DOHH2 (cell line): ENCODE measurements around the gene GRIA2.

Source experiments
- H3F3A ChIP-seq: fragments of 200-600 bp; sonication (generic), shearing (Covaris generic); 2 replicates; pipeline ENCODE4 v1.6.0; 2016; ENCODE audit warnings: antibody characterized with exemption, mild to moderate bottlenecking; ENCODE audit not compliant: control insufficient read depth, insufficient read depth
- H3K27ac ChIP-seq: fragments of 200-600 bp; sonication (generic); 2 replicates; pipeline ENCODE4 v1.5.1; 2014; ENCODE audit warnings: low read depth, mild to moderate bottlenecking, low read length, moderate library complexity
- H3K27me3 ChIP-seq: fragments of 200-600 bp; sonication (generic); 2 replicates; pipeline ENCODE4 v1.6.1; 2014; ENCODE audit warnings: mild to moderate bottlenecking, low read length, mixed read lengths; ENCODE audit not compliant: control insufficient read depth
- H3K36me3 ChIP-seq: fragments of 200-600 bp; sonication (generic); 2 replicates; pipeline ENCODE4 v1.6.1; 2014; ENCODE audit warnings: mild to moderate bottlenecking, low read length, moderate library complexity, mixed read lengths; ENCODE audit not compliant: control insufficient read depth
- H3K4me1 ChIP-seq: fragments of 200-600 bp; sonication (generic); 2 replicates; pipeline ENCODE4 v1.6.1; 2014; ENCODE audit warnings: mild to moderate bottlenecking, low read length, mixed read lengths; ENCODE audit not compliant: control insufficient read depth
- H3K4me2 ChIP-seq: fragments of 200-600 bp; sonication (generic); 2 replicates; pipeline ENCODE4 v1.6.0; 2014; ENCODE audit warnings: mild to moderate bottlenecking, low read length, moderate library complexity
- H3K4me3 ChIP-seq: fragments of 200-600 bp; sonication (generic); 2 replicates; pipeline ENCODE4 v1.5.1; 2014; ENCODE audit warnings: mild to moderate bottlenecking, low read length, mixed read lengths
- H3K79me2 ChIP-seq: fragments of 200-600 bp; sonication (generic); 2 replicates; pipeline ENCODE4 v1.6.1; 2014; ENCODE audit warnings: mild to moderate bottlenecking, low read length, mixed read lengths; ENCODE audit not compliant: control insufficient read depth
- H3K9me2 ChIP-seq: fragments of 200-600 bp; sonication (generic); replicated peaks from 2 replicates; pipeline ENCODE4 v1.6.1; 2014; ENCODE audit warnings: mild to moderate bottlenecking, low read length, mixed read lengths; ENCODE audit not compliant: control insufficient read depth
- H3K9me3 ChIP-seq: fragments of 200-600 bp; sonication (generic); 2 replicates; pipeline ENCODE4 v1.6.1; 2014; ENCODE audit warnings: antibody characterized with exemption, low read length, mixed read lengths; ENCODE audit not compliant: control insufficient read depth, insufficient read depth
- H4K20me1 ChIP-seq: fragments of 200-600 bp; sonication (generic); 2 replicates; pipeline ENCODE4 v1.6.0; 2014; ENCODE audit warnings: low read depth, mild to moderate bottlenecking, antibody characterized with exemption, low read length, moderate library complexity; ENCODE audit not compliant: control insufficient read depth, insufficient read depth
- CTCF ChIP-seq: fragments of 200-600 bp; sonication (generic); IDR thresholded peaks from one replicate; pipeline ENCODE4 v1.5.1; 2014; ENCODE audit warnings: antibody characterized with exemption, mild to moderate bottlenecking, low read depth, low read length; ENCODE audit not compliant: poor library complexity, severe bottlenecking
- EZH2phosphoT487 ChIP-seq: fragments of 200-600 bp; sonication (generic); IDR thresholded peaks from 2 replicates; pipeline ENCODE4 v1.6.1; 2017; ENCODE audit warnings: borderline replicate concordance, mild to moderate bottlenecking, antibody characterized with exemption, low read length, moderate library complexity, mixed read lengths

GRIA2 gene

GRCh38 chr4:157320092-157320491 lies 99.6 kb downstream of the GRIA2 start:
- no peaks in the 10 kb centered on the region for H3K9me3 ChIP-seq
- H3K27me3 ChIP-seq, result no peaks in the 10 kb centered on the region
- no peaks in the 10 kb centered on the region for H3K9me2 ChIP-seq
- TF ChIP-seq EZH2phosphoT487 (no peak), CTCF (no peak)
- H3K36me3 ChIP-seq, result no peaks in the 10 kb centered on the region
- H3F3A ChIP-seq, result no peaks in the 10 kb centered on the region
- no peak overlapping the region for H3K4me2 ChIP-seq
- H3K4me3 ChIP-seq, result no peak overlapping the region
- H3K27ac ChIP-seq, result no peak overlapping the region
- no peaks in the 10 kb centered on the region for H3K4me1 ChIP-seq
- H4K20me1 ChIP-seq, result no peaks in the 10 kb centered on the region
- H3K79me2 ChIP-seq, result no peaks in the 10 kb centered on the region

- H3K4me2 ChIP-seq, result no peak overlapping the region
- no peak overlapping the region for H3K4me3 ChIP-seq
- TF ChIP-seq CTCF, result no peak
- no peak for TF ChIP-seq EZH2phosphoT487
- no peaks in the 10 kb centered on the region for H3K27me3 ChIP-seq
- H3F3A ChIP-seq, result no peaks in the 10 kb centered on the region
- no peaks in the 10 kb centered on the region for H3K79me2 ChIP-seq
- H3K27ac ChIP-seq, result no peak overlapping the region
- no peaks in the 10 kb centered on the region for H3K4me1 ChIP-seq
- no peaks in the 10 kb centered on the region for H3K9me2 ChIP-seq
- H3K9me3 ChIP-seq, result no peaks in the 10 kb centered on the region
- no peaks in the 10 kb centered on the region for H3K36me3 ChIP-seq
- H4K20me1 ChIP-seq, result no peaks in the 10 kb centered on the region
Observed at GRCh38 chr4:157327666-157328065, 107.1 kb downstream of the GRIA2 start.

- no peaks in the 10 kb centered on the region for H3K36me3 ChIP-seq
- H3K27ac ChIP-seq, result no peak overlapping the region
- no peaks in the 10 kb centered on the region for H3K4me1 ChIP-seq
- TF ChIP-seq CTCF (no peak), EZH2phosphoT487 (no peak)
- no peaks in the 10 kb centered on the region for H3K79me2 ChIP-seq
- no peaks in the 10 kb centered on the region for H3K27me3 ChIP-seq
- no peak overlapping the region for H3K4me2 ChIP-seq
- H3K4me3 ChIP-seq, result no peak overlapping the region
- no peaks in the 10 kb centered on the region for H3K9me2 ChIP-seq
- H3K9me3 ChIP-seq, result no peaks in the 10 kb centered on the region; the same call in 1 of the 2 replicates
- H4K20me1 ChIP-seq, result no peaks in the 10 kb centered on the region
- H3F3A ChIP-seq, result no peaks in the 10 kb centered on the region
Observed at GRCh38 chr4:157357887-157358286, 137.4 kb downstream of the GRIA2 start.

GRCh38 chr4:157358439-157358838 lies 137.9 kb downstream of the GRIA2 start:
- Histone ChIP-seq H3K36me3 (no peaks in the 10 kb centered on the region), H3K9me3 (no peaks in the 10 kb centered on the region; the same call in 1 of the 2 replicates), H3K9me2 (no peaks in the 10 kb centered on the region), H3K79me2 (no peaks in the 10 kb centered on the region), H3K27ac (no peak overlapping the region), H3K4me3 (no peak overlapping the region), H3K27me3 (no peaks in the 10 kb centered on the region), H3K4me1 (no peaks in the 10 kb centered on the region), H4K20me1 (no peaks in the 10 kb centered on the region), H3K4me2 (no peak overlapping the region), H3F3A (no peaks in the 10 kb centered on the region)
- no peak for TF ChIP-seq CTCF
- no peak for TF ChIP-seq EZH2phosphoT487
